Osteocyte (in vitro differentiated cells): ENCODE results near the gene MBP. TPM values are rescaled to one million over a fixed set of nuclear protein-coding genes. Genes with fewer than 3 reads are reported as not detected.

Source experiments
- DNase-seq: peaks from one replicate; pipeline ENCODE4 v3.0.0; 2021; ENCODE audit warnings: mixed read lengths; ENCODE audit not compliant: unreplicated experiment; ENCODE audit errors: extremely low spot score
- H3K27ac Mint-ChIP-seq: one replicate; pipeline ENCODE4 v1.8.0; 2021; ENCODE audit warnings: mild to moderate bottlenecking, mixed read lengths; ENCODE audit not compliant: unreplicated experiment
- H3K27me3 Mint-ChIP-seq: one replicate; pipeline ENCODE4 v1.8.0; 2021; ENCODE audit warnings: mixed read lengths; ENCODE audit not compliant: unreplicated experiment
- H3K36me3 Mint-ChIP-seq: one replicate; pipeline ENCODE4 v1.8.0; 2021; ENCODE audit warnings: mixed read lengths; ENCODE audit not compliant: unreplicated experiment
- H3K4me1 Mint-ChIP-seq: one replicate; pipeline ENCODE4 v1.8.0; 2021; ENCODE audit warnings: mixed read lengths; ENCODE audit not compliant: unreplicated experiment
- H3K4me3 Mint-ChIP-seq: one replicate; pipeline ENCODE4 v1.8.0; 2021; ENCODE audit warnings: mild to moderate bottlenecking, moderate library complexity, mixed read lengths; ENCODE audit not compliant: unreplicated experiment
- H3K9me3 Mint-ChIP-seq: one replicate; pipeline ENCODE4 v1.8.0; 2021; ENCODE audit warnings: mixed read lengths; ENCODE audit not compliant: unreplicated experiment
- total RNA-seq: library from RNA; stranded (reverse); gene quantifications from 2 replicates; pipeline ENCODE4 v1.2.1, GENCODE V29; 2021
- TF ChIP-seq, protein P1 (sequence below): fragments of 200-600 bp; sonication (generic); IDR thresholded peaks from 2 replicates; pipeline ENCODE4 v1.5.0; 2021; ENCODE audit warnings: antibody characterized with exemption, mild to moderate bottlenecking, moderate library complexity

MBP gene
- total RNA-seq, 1 donor from 2014 or later, result 18.6 TPM

DNA sequence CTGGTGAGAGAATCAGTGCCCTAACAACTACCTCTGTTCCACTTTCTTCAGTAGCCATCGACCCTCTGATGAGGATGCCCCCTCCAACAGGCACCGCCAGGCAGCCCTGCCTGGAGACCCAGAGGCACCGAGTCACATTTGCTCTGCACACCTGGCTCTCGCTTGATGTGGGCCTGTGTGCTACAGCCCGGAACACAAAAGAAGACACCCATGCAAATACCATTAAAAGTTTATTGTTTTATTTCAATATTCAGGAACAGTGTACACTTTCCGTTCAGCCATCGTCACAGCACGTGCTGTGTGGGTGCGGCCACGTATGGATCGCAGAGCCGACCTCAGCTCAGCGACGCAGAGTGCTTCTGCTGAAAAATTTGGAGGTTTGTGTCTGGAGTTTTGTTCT is 154.0 kb downstream of the MBP start:
- Mint-ChIP-seq H3K36me3 (peaks cover 15% of the 10 kb centered on the region), H3K27ac (no peak overlapping the region), H3K9me3 (no peaks in the 10 kb centered on the region), H3K4me3 (no peak overlapping the region), H3K4me1 (peaks cover 4% of the 10 kb centered on the region), H3K27me3 (no peaks in the 10 kb centered on the region)
- TF ChIP-seq, protein P1, sequence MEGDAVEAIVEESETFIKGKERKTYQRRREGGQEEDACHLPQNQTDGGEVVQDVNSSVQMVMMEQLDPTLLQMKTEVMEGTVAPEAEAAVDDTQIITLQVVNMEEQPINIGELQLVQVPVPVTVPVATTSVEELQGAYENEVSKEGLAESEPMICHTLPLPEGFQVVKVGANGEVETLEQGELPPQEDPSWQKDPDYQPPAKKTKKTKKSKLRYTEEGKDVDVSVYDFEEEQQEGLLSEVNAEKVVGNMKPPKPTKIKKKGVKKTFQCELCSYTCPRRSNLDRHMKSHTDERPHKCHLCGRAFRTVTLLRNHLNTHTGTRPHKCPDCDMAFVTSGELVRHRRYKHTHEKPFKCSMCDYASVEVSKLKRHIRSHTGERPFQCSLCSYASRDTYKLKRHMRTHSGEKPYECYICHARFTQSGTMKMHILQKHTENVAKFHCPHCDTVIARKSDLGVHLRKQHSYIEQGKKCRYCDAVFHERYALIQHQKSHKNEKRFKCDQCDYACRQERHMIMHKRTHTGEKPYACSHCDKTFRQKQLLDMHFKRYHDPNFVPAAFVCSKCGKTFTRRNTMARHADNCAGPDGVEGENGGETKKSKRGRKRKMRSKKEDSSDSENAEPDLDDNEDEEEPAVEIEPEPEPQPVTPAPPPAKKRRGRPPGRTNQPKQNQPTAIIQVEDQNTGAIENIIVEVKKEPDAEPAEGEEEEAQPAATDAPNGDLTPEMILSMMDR, result no peak
- DNase-seq, result peak; percentile 46

DNA sequence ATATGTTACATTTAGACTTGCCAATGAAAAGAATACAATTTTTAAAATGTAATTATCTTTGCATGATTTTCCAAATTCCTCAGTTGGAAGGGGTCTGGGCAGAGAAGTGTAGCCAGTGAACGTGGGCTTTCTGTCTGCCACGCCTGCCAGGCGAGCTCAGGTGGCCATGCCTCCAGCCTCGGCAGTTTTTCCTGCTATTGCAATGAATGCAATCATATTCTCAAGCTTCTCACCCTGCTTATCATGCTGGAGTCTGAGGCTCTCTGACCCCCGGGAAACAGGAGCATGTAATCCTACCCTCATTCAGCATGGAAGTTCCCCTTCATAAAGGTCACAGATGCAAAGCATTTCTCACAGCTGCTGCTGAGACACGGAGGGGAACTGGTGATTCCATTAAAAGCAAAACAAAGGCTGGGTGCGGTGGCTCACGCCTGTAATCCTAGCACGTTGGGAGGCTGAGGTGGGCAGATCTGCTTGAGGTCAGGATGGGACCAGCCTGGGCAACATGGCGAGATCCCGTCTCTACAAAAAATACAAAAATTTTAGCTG is 154.8 kb downstream of the MBP start:
- TF ChIP-seq, protein P1, result no peak
- no peak overlapping the region for H3K27ac Mint-ChIP-seq
- H3K9me3 Mint-ChIP-seq, result no peaks in the 10 kb centered on the region
- H3K4me3 Mint-ChIP-seq, result no peak overlapping the region
- peaks cover 4% of the 10 kb centered on the region for H3K4me1 Mint-ChIP-seq
- H3K27me3 Mint-ChIP-seq, result no peaks in the 10 kb centered on the region
- DNase-seq, result peak; percentile 30
- peaks cover 22% of the 10 kb centered on the region for H3K36me3 Mint-ChIP-seq

DNA sequence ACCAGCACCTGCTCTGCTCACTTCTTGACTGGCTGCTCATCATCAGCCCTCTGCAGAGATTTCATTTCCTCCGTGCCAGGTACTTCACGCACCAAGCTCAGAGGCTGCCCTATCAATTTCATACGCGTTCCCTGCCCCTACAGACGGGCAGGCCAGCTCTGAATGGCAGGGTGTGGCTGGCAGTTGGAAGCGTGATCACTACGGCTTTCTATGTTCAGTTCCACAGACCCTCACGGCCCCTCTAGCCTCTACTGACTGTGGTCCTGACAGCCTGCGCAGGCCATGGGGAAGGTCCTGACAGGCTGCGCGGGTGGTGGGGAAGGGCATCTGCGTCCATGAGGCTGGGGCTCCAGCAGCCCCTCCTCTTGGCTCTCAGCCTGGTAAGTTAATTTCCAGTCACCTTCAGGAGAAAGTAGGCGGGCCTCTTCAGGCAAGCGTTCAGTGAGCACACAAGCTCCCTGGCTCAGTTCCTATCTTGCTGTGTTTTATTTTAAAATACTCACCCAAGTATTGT is 155.4 kb downstream of the MBP start:
- peaks cover 4% of the 10 kb centered on the region for H3K4me1 Mint-ChIP-seq
- H3K36me3 Mint-ChIP-seq, result peaks cover 22% of the 10 kb centered on the region
- no peak overlapping the region for H3K4me3 Mint-ChIP-seq
- H3K27me3 Mint-ChIP-seq, result no peaks in the 10 kb centered on the region
- peak; percentile 72 for DNase-seq
- H3K27ac Mint-ChIP-seq, result no peak overlapping the region
- TF ChIP-seq, protein P1, result no peak
- no peaks in the 10 kb centered on the region for H3K9me3 Mint-ChIP-seq

DNA sequence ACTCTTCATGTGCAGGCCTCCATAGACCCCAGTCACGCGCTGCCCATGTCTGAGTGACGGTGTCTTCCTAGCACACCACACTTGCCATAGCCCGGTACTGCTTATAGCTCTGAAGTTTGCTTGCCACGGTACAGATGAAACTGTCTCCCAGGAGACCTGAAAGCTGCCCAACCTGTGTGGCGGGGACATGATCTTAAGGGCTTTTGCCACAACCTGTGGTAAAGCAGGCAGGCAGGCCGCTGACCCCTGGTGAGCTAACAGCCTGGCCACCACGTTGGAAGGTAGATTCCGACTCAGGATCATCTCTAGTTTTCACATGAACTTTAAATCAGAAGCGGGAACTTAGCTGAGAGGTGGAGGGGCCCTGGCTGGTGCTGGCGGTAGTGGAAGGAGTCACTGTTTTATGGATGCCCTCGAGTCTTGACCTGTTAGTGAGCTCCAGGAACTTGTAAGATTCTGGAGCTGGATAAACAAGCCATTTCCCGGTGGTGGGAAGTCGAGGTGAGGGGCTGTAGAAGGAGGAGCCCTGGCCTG is 156.9 kb downstream of the MBP start:
- H3K9me3 Mint-ChIP-seq, result no peaks in the 10 kb centered on the region
- DNase-seq, result peak; percentile 73
- H3K4me3 Mint-ChIP-seq, result no peak overlapping the region
- H3K36me3 Mint-ChIP-seq, result peaks cover 22% of the 10 kb centered on the region
- no peak overlapping the region for H3K27ac Mint-ChIP-seq
- no peaks in the 10 kb centered on the region for H3K27me3 Mint-ChIP-seq
- TF ChIP-seq, protein P1, result no peak
- H3K4me1 Mint-ChIP-seq, result peaks cover 2% of the 10 kb centered on the region

DNA sequence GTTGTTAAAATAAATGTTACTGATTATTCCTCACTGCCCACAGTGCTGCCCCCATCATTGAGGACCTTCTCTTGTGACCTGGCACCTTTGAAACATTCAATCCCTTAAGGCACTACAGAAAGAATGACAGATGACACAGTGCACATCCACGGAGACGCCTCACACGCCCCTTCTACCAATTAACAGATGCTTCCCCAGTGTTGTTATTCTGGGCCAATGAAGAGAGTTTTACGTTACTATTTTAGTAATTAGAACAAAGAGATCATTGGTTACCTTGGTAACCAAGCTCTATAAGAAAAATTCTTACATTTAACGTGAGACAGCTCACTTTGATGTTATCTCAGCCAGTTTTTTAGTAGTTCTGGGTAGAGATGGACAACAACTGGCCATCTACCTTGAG is 158.2 kb downstream of the MBP start:
- no peak for DNase-seq
- H3K36me3 Mint-ChIP-seq, result peaks cover 17% of the 10 kb centered on the region
- TF ChIP-seq, protein P1, result no peak
- H3K4me3 Mint-ChIP-seq, result no peak overlapping the region
- no peaks in the 10 kb centered on the region for H3K9me3 Mint-ChIP-seq
- H3K27ac Mint-ChIP-seq, result no peak overlapping the region
- no peaks in the 10 kb centered on the region for H3K4me1 Mint-ChIP-seq
- no peaks in the 10 kb centered on the region for H3K27me3 Mint-ChIP-seq
